Suprapubic skin (tissue), 4 donors: ENCODE results near the gene CCDC106.

ENCODE experiments used
- CTCF ChIP-seq, 2 donors: fragments of 200-600 bp in 1 of 2; fragments of 450-650 bp in 1 of 2; sonication (generic) in 1 of 2; IDR thresholded peaks; one replicate each; pipeline ENCODE4 v1.5.1; 2016 to 2019; ENCODE audit warnings: antibody characterized with exemption in 2 of 2, mild to moderate bottlenecking in 1 of 2, moderate library complexity in 1 of 2
- POLR2A ChIP-seq, 2 donors: fragments of 450-650 bp; IDR thresholded peaks; one replicate each; pipeline ENCODE4 v1.6.1; 2017; ENCODE audit warnings: antibody characterized with exemption in 2 of 2, mild to moderate bottlenecking in 2 of 2, moderate library complexity in 2 of 2
- POLR2AphosphoS5 ChIP-seq, 3 donors: sonication (generic); formaldehyde crosslinking; IDR thresholded peaks; one replicate each; pipeline ENCODE4 v1.6.1; 2017; ENCODE audit warnings: antibody characterized with exemption in 3 of 3

- TF ChIP-seq CTCF (IDR thresholded peaks at IDR 0.05) = no peak
- no peak for TF ChIP-seq POLR2AphosphoS5 (IDR thresholded peaks at IDR 0.05)
- TF ChIP-seq POLR2A (IDR thresholded peaks at IDR 0.05) = no peak
These were observed 28.7 kb upstream of the CCDC106 start for GRCh38 chr19:55619286-55619685.
